Activated CD8-positive, alpha-beta memory T cell treated with anti-CD3 and anti-CD28 coated beads for 36 hours (primary cell): ENCODE measurements around the gene ABL1. TPM values are rescaled to one million over a fixed set of nuclear protein-coding genes. Genes with fewer than 3 reads are reported as not detected.

ENCODE experiments used
- CTCF ChIA-PET: fragments of 350-600 bp; sonication (Branson Sonifier 250); formaldehyde crosslinking; loops from one replicate; lab custom pipeline; 2021; ENCODE audit warnings: antibody characterized with exemption; lab: Charles Lee
- POLR2A ChIA-PET: fragments of 350-600 bp; sonication (Branson Sonifier 250); formaldehyde crosslinking; loops from one replicate; lab custom pipeline; 2021; ENCODE audit warnings: antibody characterized with exemption; lab: Charles Lee
- total RNA-seq, 2 experiments: library from RNA; stranded (reverse); gene quantifications; one replicate each; pipeline ENCODE4 v1.2.3, GENCODE V29; 2021

ABL1 gene
- total RNA-seq, 2 experiments from 2014 or later, result 41.7 to 41.8 TPM

DNA sequence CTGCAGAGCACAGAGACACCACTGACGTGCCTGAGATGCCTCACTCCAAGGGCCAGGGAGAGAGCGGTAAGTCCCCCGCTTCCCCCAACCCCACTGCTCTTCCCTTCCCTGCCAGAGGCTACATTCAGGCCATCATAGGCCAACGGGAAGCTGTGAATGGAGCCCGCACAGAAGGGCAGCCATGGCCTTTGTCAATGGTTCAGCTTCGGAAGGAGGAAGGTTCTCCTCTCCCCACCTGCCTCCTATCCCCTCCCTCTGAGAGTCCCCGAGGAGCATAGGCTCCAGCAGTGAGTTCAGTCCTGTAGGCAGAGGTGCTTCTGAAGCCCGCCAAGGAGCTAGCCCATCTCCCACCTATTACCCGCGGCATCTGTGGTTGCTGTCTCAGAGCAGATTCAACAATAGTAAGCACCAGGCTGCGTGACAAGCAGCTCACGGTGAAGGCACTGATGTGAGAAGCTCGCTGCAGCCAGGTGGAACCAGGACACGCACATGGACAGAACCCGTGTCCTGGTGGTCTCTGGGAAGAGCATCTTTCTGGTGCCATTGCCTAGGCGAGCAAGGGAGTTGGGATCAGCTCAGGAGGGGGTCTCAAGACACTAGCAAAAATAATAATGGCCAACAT, 45.7 kb downstream of the ABL1 start:
- ChIA-PET CTCF (no interaction called here), POLR2A (no interaction called here)

DNA sequence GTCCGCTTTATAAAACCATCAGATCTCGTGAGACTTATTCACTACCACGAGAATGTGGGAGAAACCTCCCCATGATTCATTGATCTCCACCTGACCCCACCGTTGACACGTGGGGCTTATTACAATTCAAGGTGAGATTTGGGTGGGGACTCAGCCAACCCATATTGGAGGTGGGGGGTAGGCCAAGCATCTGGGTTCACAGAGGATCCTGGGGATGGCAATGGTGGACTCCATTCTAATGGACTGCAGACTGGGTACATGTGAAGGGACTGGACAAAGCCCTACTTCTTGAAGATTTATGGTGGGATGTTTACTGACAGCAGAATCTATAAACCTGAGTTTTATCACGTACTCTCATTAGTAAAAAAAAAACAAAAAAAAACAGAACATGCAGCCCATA, 46.5 kb downstream of the ABL1 start:
- ChIA-PET POLR2A (no interaction called here), CTCF (no interaction called here)

DNA sequence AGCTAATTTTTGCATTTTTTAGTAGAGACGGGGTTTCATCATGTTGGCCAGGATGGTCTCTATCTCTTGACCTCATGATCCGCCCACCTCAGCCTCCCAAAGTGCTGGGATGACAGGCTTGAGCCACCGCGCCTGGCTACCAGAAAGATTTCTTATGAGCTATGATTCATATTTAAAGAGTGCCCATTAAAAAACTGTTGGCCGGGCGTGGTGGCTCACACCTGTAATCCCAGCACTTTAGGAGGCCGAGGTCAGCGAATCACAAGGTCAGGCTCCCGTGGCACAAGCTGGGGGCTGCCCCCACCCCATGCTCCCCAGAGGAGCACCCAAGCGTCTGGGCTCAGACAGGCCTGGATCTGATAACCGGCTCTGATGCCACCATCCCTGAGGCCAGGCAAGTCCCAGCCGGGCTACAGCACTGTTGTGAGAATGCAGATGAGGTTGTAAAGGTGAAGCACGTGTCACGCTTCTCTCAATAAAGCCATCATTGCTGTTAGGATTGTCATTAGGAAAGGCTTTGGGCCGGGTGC, 47.7 kb downstream of the ABL1 start:
- CTCF ChIA-PET, result interaction anchor here (0.6 kb wide), 1 partner anchor 808 kb away, joined by 4 read pairs; no protein-coding TSS in a partner anchor

DNA sequence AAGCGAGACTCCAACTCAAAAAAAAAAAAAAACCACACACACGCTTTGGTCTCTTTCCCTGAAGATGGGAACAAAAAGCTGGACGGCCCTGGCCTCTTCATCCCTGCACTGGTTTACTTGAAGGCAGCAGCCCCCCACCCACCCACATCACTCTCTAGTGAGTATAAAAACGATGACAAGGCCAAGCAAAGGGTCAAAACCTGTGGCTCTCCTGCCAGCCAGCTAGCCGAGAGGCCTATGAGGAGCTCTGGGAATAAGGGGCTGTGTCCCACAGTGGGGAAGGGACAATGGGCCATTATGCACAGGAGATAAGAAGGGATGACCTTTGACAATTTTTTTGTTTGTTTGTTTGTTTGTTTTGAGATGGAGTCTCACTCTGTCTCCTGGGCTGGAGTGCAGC, 48.4 kb downstream of the ABL1 start:
- CTCF ChIA-PET, result interaction anchor here (0.6 to 0.7 kb wide), 2 partner anchors 208 to 809 kb away, joined by 3 to 4 read pairs; no protein-coding TSS in a partner anchor
- POLR2A ChIA-PET, result no interaction called here

More for the DNA sequence above, 47.7 kb downstream of the ABL1 start:
- POLR2A ChIA-PET, result no interaction called here

DNA sequence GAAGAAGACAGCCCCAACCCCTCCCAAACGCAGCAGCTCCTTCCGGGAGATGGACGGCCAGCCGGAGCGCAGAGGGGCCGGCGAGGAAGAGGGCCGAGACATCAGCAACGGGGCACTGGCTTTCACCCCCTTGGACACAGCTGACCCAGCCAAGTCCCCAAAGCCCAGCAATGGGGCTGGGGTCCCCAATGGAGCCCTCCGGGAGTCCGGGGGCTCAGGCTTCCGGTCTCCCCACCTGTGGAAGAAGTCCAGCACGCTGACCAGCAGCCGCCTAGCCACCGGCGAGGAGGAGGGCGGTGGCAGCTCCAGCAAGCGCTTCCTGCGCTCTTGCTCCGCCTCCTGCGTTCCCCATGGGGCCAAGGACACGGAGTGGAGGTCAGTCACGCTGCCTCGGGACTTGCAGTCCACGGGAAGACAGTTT, 49.1 kb downstream of the ABL1 start:
- ChIA-PET POLR2A (no interaction called here), CTCF (interaction anchor here (0.5 to 0.7 kb wide), 2 partner anchors 208 to 648 kb away, joined by 3 read pairs; no protein-coding TSS in a partner anchor)

DNA sequence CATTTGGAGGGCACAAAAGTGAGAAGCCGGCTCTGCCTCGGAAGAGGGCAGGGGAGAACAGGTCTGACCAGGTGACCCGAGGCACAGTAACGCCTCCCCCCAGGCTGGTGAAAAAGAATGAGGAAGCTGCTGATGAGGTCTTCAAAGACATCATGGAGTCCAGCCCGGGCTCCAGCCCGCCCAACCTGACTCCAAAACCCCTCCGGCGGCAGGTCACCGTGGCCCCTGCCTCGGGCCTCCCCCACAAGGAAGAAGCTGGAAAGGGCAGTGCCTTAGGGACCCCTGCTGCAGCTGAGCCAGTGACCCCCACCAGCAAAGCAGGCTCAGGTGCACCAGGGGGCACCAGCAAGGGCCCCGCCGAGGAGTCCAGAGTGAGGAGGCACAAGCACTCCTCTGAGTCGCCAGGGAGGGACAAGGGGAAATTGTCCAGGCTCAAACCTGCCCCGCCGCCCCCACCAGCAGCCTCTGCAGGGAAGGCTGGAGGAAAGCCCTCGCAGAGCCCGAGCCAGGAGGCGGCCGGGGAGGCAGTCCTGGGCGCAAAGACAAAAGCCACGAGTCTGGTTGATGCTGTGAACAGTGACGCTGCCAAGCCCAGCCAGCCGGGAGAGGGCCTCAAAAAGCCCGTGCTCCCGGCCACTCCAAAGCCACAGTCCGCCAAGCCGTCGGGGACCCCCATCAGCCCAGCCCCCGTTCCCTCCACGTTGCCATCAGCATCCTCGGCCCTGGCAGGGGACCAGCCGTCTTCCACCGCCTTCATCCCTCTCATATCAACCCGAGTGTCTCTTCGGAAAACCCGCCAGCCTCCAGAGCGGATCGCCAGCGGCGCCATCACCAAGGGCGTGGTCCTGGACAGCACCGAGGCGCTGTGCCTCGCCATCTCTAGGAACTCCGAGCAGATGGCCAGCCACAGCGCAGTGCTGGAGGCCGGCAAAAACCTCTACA, 49.8 kb downstream of the ABL1 start:
- ChIA-PET CTCF (no interaction called here), POLR2A (no interaction called here)

DNA sequence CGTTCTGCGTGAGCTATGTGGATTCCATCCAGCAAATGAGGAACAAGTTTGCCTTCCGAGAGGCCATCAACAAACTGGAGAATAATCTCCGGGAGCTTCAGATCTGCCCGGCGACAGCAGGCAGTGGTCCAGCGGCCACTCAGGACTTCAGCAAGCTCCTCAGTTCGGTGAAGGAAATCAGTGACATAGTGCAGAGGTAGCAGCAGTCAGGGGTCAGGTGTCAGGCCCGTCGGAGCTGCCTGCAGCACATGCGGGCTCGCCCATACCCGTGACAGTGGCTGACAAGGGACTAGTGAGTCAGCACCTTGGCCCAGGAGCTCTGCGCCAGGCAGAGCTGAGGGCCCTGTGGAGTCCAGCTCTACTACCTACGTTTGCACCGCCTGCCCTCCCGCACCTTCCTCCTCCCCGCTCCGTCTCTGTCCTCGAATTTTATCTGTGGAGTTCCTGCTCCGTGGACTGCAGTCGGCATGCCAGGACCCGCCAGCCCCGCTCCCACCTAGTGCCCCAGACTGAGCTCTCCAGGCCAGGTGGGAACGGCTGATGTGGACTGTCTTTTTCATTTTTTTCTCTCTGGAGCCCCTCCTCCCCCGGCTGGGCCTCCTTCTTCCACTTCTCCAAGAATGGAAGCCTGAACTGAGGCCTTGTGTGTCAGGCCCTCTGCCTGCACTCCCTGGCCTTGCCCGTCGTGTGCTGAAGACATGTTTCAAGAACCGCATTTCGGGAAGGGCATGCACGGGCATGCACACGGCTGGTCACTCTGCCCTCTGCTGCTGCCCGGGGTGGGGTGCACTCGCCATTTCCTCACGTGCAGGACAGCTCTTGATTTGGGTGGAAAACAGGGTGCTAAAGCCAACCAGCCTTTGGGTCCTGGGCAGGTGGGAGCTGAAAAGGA, 50.7 kb downstream of the ABL1 start:
- ChIA-PET POLR2A (no interaction called here), CTCF (no interaction called here)

DNA sequence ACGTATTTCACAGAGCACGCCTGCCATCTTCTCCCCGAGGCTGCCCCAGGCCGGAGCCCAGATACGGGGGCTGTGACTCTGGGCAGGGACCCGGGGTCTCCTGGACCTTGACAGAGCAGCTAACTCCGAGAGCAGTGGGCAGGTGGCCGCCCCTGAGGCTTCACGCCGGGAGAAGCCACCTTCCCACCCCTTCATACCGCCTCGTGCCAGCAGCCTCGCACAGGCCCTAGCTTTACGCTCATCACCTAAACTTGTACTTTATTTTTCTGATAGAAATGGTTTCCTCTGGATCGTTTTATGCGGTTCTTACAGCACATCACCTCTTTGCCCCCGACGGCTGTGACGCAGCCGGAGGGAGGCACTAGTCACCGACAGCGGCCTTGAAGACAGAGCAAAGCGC, 51.9 kb downstream of the ABL1 start:
- ChIA-PET POLR2A (no interaction called here), CTCF (no interaction called here)

DNA sequence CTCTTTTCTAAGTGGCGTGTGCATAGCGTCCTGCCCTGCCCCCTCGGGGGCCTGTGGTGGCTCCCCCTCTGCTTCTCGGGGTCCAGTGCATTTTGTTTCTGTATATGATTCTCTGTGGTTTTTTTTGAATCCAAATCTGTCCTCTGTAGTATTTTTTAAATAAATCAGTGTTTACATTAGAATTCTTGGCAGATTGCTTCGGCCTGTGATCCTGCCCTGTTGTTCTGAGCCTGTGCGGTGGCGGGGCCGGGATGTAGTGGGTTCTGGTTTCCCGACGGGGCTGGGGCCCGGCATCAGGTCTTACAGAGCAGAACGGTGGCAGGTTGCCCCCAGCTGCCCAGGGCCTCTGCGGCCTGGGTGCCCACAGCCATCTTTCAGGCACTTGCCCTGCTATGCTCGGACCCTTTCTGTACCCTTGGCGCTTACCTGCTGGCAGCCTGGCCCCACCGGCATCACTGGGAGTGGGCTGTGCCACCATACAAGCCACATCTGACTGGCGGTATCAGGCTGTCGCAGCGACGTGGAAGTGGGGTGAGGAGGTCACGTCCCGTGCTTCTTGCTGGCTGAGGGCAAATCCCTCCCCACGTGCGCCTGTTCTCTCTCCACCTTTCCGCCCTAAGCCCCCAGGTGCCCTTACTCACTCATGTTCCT, 52.6 kb downstream of the ABL1 start:
- ChIA-PET CTCF (no interaction called here), POLR2A (no interaction called here)

DNA sequence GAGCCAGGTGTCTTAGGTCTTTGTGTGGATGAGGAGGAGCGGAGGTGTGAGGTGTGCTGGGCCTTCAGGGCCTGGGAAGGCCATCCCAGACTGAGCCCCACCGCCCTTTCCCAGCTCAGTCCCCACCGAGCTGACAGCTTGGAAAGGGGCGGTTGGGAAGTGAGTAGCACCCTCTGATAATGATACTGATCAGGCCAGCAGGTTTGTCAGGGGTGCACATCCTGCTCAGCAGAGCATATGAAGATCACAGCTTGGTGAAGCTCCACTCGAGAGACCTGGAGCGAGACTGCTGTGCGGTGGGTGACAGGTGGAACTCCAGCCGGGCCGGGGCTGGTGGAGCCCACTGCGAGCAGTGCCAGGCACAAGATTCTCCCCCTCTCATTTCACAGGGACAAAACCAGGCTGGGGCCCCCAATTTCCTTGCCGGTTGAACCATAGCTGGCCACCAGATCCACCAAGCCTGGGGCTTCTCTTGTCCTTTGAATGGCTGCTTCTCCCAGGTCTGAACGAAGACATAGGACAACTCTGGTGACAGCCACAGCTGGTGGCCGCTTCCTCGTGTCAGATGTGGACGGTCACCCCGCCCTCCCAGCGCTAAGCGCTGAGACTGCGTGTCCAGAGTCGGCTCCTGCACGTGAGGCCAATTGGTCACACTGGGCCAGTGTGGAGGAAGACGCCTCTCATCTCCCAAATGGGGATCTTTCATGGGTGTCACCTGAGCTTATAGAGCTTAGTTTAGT, 53.3 kb downstream of the ABL1 start:
- ChIA-PET CTCF (no interaction called here), POLR2A (no interaction called here)

DNA sequence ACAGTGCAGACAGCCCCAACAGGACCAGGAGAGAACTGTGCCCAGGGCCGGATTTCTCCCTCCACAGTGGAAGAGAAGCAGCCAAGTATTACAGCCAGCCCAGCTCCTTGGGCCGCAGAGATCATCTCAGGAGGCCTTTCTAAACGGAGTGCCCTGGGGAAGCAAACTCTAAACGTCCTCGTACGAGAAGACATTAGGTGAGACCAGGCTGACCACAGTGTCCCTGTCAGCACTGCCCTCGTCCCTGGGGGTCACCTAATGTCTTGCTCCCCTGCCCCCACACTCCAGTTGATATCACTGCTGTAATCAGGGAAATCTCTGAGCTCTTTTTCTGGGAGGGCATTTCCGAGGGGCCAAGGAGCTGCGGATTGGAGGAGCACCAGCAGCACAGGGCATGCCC, 55.1 kb downstream of the ABL1 start:
- CTCF ChIA-PET, result interaction anchor here (0.9 kb wide), 1 partner anchor 20 kb away, joined by 3 read pairs; no protein-coding TSS in a partner anchor
- POLR2A ChIA-PET, result no interaction called here

DNA sequence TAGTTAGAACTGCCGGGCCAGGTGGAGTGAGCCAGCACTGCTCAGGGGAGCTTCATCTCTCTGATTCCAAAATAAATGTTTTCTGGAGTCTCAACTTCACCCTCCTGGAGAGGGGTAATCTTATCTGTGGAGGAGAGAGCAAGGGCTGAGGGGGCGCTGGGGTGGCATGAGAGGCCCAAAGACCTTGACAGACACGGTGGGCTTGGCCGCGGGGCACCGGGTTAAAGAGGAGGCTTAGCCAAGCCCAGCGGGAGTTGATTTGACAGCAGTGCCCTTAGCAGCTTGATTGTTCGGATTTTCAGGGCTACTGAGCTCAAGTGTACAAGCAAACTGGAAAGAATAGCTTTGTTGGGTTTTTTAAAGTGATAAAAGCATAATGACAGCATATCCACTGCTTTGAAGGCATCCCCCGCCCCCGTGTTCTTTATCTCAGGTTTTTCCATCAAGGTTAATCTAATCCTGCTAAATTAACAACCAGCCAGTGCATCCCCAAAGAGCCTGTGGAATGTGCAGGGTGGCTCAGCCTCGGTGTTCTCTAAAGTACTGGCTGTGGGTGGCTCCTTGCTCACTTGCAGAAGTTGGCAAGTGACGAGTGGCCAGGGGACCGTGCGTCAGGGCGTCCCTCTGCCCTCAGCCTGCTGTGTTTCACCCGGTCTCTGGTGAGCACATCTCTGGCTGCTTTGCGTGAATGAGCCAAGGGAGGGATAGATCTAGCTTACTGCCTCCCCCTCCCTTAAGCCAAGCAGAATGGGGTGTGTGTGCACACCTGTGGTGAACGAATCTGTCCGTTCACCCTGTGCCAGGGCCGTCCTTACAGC, 56.0 kb downstream of the ABL1 start:
- POLR2A ChIA-PET, result no interaction called here

DNA sequence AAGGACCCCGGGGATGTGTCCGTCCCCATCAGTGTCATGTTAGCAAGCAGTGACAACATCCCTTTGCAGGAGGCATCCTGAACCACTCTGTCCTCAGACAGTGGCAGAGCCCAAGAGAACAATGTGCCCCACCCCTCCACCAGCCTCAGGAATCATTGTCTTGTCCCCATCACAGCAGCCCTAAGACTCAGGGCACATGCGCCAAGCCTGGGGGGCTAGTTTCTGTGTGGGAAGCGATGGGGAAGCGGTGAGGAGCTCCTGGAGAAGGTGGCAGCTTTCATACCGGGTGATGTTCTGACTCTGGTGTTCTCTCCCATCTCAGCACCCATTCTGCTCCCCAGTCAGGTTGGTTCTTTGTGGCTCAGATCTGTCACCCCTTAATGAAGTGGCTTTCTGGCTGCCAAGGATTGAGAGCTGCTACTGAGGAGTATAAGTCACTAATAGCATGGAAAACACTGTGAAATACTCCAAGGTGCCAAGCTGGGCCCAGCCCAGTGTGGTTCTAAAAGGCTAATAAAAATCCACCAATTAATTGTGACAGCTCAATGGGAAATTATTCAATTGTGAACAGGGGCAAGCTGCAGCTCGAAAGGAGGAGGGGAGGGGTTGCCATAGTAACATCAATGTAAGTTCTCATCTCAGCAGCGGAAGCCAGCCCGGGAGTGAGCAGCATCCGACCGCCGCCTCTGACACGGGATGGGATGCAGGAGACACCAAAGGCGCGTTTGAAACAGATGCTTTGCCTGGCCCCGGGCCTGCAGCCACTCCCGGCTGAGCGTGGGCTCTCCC, 56.8 kb downstream of the ABL1 start:
- ChIA-PET POLR2A (no interaction called here), CTCF (no interaction called here)

More for the DNA sequence above, 56.0 kb downstream of the ABL1 start:
- CTCF ChIA-PET, result no interaction called here

DNA sequence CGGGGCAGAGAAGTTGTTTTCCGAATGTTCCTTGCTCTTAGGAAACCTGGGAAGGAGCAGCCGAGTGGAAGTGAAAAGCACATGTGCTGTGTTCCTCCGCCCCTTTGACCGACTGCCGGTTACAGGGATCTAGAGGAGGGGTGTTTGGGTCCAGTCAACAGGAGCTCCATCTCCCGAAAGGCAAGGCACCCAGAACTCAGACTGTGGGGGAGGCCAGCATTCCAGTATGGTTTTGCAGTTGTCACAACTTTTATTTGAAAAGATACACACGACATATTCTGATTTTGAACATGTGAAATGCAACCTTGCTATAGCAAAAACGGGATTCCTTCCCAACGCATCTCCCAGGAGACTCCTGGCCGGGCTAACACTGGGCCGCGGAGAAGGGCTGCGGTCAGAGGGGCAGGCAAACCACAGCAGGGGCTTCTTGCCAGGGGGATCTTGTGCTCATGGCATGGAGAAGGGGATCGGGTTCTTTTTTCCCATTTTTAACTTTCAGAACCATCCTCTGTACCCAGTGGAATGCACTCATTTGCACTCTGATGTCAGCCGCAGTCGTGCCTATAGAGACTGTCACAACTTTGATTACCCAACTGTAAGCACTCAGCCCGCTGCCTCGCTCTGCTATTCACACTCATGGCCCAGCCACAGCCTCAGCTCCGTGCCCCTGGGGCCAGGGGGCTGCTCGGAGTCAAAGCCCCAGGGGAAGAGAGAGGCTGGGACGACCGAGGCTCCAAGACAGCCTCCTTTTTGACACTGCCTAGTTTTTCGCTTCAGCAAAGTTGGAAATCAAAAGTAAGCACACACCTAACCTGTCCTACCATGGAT, 57.6 kb downstream of the ABL1 start:
- CTCF ChIA-PET, result interaction anchor here (0.6 kb wide), 1 partner anchor 139 kb away, joined by 3 read pairs; no protein-coding TSS in a partner anchor
- POLR2A ChIA-PET, result no interaction called here

DNA sequence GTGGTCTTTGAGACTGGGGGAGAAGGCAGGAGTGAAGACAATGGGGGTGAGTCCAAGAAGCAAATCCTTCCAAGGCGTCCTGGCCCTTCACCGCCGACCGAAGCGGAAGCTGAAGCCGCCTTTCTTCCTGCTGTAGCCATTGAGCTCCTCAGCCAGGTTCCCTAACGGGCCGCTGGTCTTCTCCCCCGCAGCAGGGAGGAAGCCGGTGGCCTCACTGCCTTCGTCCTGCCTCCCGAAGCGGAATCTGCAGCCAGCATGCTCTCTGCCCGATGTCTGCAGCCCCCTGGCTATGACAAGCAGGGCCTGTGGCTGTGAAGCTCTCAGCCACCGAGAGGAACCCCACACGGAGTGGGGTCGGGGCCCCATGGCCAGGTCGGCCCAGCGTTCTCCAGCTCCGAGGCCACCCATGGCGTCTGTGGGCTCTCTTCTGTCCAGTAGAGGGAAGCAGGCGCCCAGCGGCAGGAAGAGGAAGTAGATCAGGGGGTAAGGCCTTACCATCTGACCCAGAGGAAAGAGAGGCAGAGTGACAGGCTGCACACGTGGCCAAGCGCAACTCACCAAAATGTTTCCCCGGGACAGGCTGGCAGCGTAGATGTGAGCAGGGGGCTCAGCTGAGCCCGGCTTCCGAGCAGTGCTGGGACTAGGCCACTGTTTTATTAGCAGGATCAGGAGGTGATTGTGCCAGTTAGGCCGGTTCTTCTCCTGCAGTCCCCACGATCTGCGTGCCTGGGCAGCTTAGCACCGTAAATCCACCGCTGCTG, 58.5 kb downstream of the ABL1 start:
- ChIA-PET CTCF (interaction anchor here (0.6 to 1.4 kb wide), 3 partner anchors 14 to 153 kb away, joined by 3 read pairs; no protein-coding TSS in a partner anchor), POLR2A (no interaction called here)
